Mucosa of descending colon (tissue), 3 donors: ENCODE data around the gene ZNF91. TPM values are rescaled to one million over a fixed set of nuclear protein-coding genes. Genes with fewer than 3 reads are reported as not detected.
"Not testable (repeated sequence)": the region's sequence is repeated elsewhere in the genome, so short reads cannot be mapped to it uniquely, and the experiment has no call there.

ENCODE experiments used
- ATAC-seq: fragments of 200-7000 bp; cut with Tn5 transposase; one replicate; pipeline ENCODE4 v1.9.1; 2020; ENCODE audit warnings: mild to moderate bottlenecking, moderate library complexity
- DNase-seq, 3 donors: peaks; one replicate each; pipeline ENCODE4 v3.0.0-alpha.2; 2020
- H3K36me3 ChIP-seq: fragments of 200-600 bp; one replicate; pipeline ENCODE4 v1.8.0; 2021; ENCODE audit warnings: low read depth, mild to moderate bottlenecking
- H3K4me1 ChIP-seq: fragments of 200-600 bp; one replicate; pipeline ENCODE4 v1.8.0; 2021; ENCODE audit warnings: low read depth, mild to moderate bottlenecking
- H3K4me3 ChIP-seq: fragments of 200-600 bp; one replicate; pipeline ENCODE4 v1.8.0; 2021; ENCODE audit warnings: mild to moderate bottlenecking
- H3K9me3 ChIP-seq: fragments of 200-600 bp; one replicate; pipeline ENCODE4 v1.8.0; 2021; ENCODE audit warnings: mild to moderate bottlenecking
- CTCF ChIP-seq: fragments of 200-600 bp; IDR thresholded peaks from one replicate; pipeline ENCODE4 v1.8.0; 2022; ENCODE audit warnings: antibody characterized with exemption, mild to moderate bottlenecking
- intact Hi-C, 2 donors: fragments of 100-400 bp; cut with DNase I in 1 of 2; cut with micrococcal nuclease in 1 of 2; formaldehyde crosslinking; loops; one replicate each; pipeline versions ENCODE4 v1.11.0 to v1.11.1; 2022; cut with DNase I, micrococcal nuclease
- total RNA-seq, 3 donors: library from RNA; stranded (reverse); fragmentation: NEBNext Ultra II Directional in 2 of 3; extraction: Animal tissue kit (Norgen Biotek cat#: 25700) in 2 of 3; gene quantifications; one replicate each; pipeline versions ENCODE4 v1.2.1 to v1.2.4, GENCODE V29; 2021 to 2023
- donor health status: DM: no; HTN: no; CAD: no; lungs with moderate emphysema.
- donor health status: DM: no; HTN: no; CAD: no.
- donor health status: DM: no; HTN: yes; CAD: no.

The ZNF91 gene
- total RNA-seq, 3 donors from 2014 or later = 77.3 to 140 (median 81.8) TPM

GRCh38 chr19:23346696-23347095, 48.6 kb downstream of the ZNF91 start:
- H3K4me3 ChIP-seq = no peak overlapping the region
- H3K9me3 ChIP-seq = peaks cover 99% of the 10 kb centered on the region
- ATAC-seq (no peak), DNase-seq (no peak)
- intact Hi-C loops = no loop called here
- no peak for TF ChIP-seq CTCF
- no peaks in the 10 kb centered on the region for H3K4me1 ChIP-seq
- H3K36me3 ChIP-seq = peaks cover 4% of the 10 kb centered on the region

- peaks cover 98% of the 10 kb centered on the region for H3K9me3 ChIP-seq
- ATAC-seq (no peak), DNase-seq (no peak)
- H3K4me1 ChIP-seq = no peaks in the 10 kb centered on the region
- no peak overlapping the region for H3K4me3 ChIP-seq
- intact Hi-C loops = no loop called here
- TF ChIP-seq CTCF = no peak
- H3K36me3 ChIP-seq = peaks cover 3% of the 10 kb centered on the region
Observed at GRCh38 chr19:23345838-23346237, 49.4 kb downstream of the ZNF91 start.

- ATAC-seq (no peak), DNase-seq (no peak)
- Histone ChIP-seq H3K4me1 (no peaks in the 10 kb centered on the region), H3K36me3 (no peaks in the 10 kb centered on the region), H3K9me3 (peaks cover 98% of the 10 kb centered on the region), H3K4me3 (no peak overlapping the region)
- TF ChIP-seq CTCF = no peak
- intact Hi-C loops = no loop called here
Observed at GRCh38 chr19:23343434-23344010, 51.7 kb downstream of the ZNF91 start.

- peaks cover 8% of the 10 kb centered on the region for H3K9me3 ChIP-seq
Observed at GRCh38 chr19:23328211-23328610, 67.1 kb downstream of the ZNF91 start.

GRCh38 chr19:23321953-23322549, 73.2 kb downstream of the ZNF91 start:
- no peak for TF ChIP-seq CTCF
- no peaks in the 10 kb centered on the region for H3K4me1 ChIP-seq
- H3K9me3 ChIP-seq = peaks cover 4% of the 10 kb centered on the region
- DNase-seq (no peak), ATAC-seq (no peak)
- intact Hi-C loops = loop anchor here in 1 of 2 donors (5.0 kb wide), 1 partner anchor 145 kb away; no protein-coding TSS in a partner anchor
- H3K4me3 ChIP-seq = no peak overlapping the region
- H3K36me3 ChIP-seq = no peaks in the 10 kb centered on the region

More at GRCh38 chr19:23328211-23328610, 67.1 kb downstream of the ZNF91 start:
- H3K4me1 ChIP-seq = no peaks in the 10 kb centered on the region
- intact Hi-C loops = no loop called here
- no peak for TF ChIP-seq CTCF
- H3K4me3 ChIP-seq = no peak overlapping the region
- no peak for ATAC-seq
- no peak for DNase-seq
- H3K36me3 ChIP-seq = no peaks in the 10 kb centered on the region

- H3K4me3 ChIP-seq, ATAC-seq, H3K9me3 ChIP-seq, H3K36me3 ChIP-seq, H3K4me1 ChIP-seq, DNase-seq: not testable (repeated sequence)
- intact Hi-C loops = loop anchor here in 1 of 2 donors (5.0 kb wide), 1 partner anchor 146 kb away; no protein-coding TSS in a partner anchor
Observed at GRCh38 chr19:23321403-23321802, 73.9 kb downstream of the ZNF91 start.

- DNase-seq, ATAC-seq, H3K4me3 ChIP-seq, H3K9me3 ChIP-seq, intact Hi-C loops, H3K36me3 ChIP-seq, H3K4me1 ChIP-seq: not testable (repeated sequence)
Observed at GRCh38 chr19:23319571-23319970, 75.7 kb downstream of the ZNF91 start.

- intact Hi-C loops, DNase-seq, H3K4me1 ChIP-seq, H3K36me3 ChIP-seq, ATAC-seq, H3K4me3 ChIP-seq, H3K9me3 ChIP-seq: not testable (repeated sequence)
Observed at GRCh38 chr19:23318941-23319340, 76.3 kb downstream of the ZNF91 start.
